Breast epithelium (tissue), 3 donors: Measurements from ENCODE around the gene DHDH.

Experiments used
- CTCF ChIP-seq, 3 donors: fragments of 450-650 bp; IDR thresholded peaks; one replicate each; pipeline ENCODE4 v1.5.1; 2016 to 2017; ENCODE audit warnings: antibody characterized with exemption in 3 of 3, mild to moderate bottlenecking in 3 of 3, moderate library complexity in 3 of 3
- POLR2A ChIP-seq: fragments of 450-650 bp; IDR thresholded peaks from one replicate; pipeline ENCODE4 v1.6.1; 2016; ENCODE audit warnings: antibody characterized with exemption, mild to moderate bottlenecking, moderate library complexity

- TF ChIP-seq CTCF (IDR thresholded peaks at IDR 0.05) (no peak), POLR2A (no peak)
Measured at GRCh38 chr19:48940902-48941301, 7.4 kb downstream of the DHDH start.
